ENCODE data around the gene RGMB.

The RGMB gene

DNA sequence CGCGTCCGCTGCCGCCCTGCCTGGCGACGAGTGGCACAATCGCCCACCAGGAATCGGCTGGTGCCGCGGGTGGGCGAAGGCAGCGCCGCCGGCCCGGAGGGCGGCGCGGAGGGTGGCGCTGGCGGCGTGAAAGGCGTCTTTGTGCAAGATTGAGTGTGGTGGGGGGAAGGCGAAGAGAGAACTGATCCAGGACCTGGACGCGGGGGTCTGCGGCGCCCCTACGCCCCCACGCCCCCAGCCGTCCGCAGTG, 4.6 kb upstream of the RGMB start:
- H3K4me3 ChIP-seq (replicated peaks in 1 of 2; ENCODE audit: low read depth in 2 of 2, low read length in 2 of 2), result peak overlapping the region; percentile 72 to 80
- TF ChIP-seq CTCF (IDR thresholded peaks at IDR 0.05; ENCODE audit: low read depth, low read length), result no peak
- DNase-seq (ENCODE audit: low read depth in 2 of 2), result no peak

- peak; percentile 47 to 70 for DNase-seq (ENCODE audit: low read depth in 2 of 2)
- peak; percentile 67 for TF ChIP-seq CTCF (IDR thresholded peaks at IDR 0.05; ENCODE audit: low read depth, low read length)
- H3K4me3 ChIP-seq (replicated peaks in 1 of 2; ENCODE audit: low read depth in 2 of 2, low read length in 2 of 2), result peak overlapping the region; percentile 72 to 80
These were observed 4.1 kb upstream of the RGMB start for GRCh38 chr5:98769210-98769958.

GRCh38 chr5:98769959-98770208, 3.6 kb upstream of the RGMB start:
- H3K4me3 ChIP-seq (replicated peaks in 1 of 2; ENCODE audit: low read depth in 2 of 2, low read length in 2 of 2), result peak overlapping the region; percentile 72 to 80
- TF ChIP-seq CTCF (IDR thresholded peaks at IDR 0.05; ENCODE audit: low read depth, low read length), result no peak
- DNase-seq (ENCODE audit: low read depth in 2 of 2), result no peak

DNA sequence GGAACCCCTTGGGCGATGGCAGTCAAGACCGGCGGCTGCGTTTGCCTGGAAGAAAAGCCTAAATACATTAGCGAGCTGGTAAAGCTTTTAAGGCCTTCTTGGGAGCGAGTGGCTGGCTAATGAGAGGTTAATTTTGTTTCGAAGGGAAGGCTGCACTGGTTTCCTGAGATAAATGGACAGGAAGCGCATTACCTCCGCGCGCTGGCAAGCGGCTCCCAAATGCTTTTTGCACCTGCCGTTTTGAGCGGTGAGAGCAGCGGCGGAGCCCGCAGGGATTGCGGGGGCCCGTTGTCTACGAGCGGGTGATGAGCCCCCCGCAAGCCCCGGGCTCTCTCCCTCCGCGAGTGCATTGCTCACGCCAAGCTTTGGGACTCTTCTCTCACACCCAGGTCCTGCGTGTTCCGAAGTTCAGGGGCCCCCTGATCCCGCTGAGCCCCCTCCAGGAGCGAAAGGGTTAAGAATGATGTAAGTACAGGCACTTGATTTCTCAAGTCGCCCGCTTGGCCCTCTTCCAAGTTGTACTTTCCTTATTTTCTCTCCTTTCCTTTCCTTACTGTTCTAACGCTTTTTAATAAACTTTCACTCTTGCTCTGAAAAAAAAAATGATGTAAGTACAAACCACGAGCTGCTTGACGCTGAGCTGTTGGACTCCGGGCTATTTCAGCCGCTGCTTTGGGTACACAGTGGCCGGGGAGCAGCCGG, 3.1 kb upstream of the RGMB start:
- peak overlapping the region; percentile 72 to 80 for H3K4me3 ChIP-seq (replicated peaks in 1 of 2; ENCODE audit: low read depth in 2 of 2, low read length in 2 of 2)
- peak; percentile 66 to 79 for DNase-seq (ENCODE audit: low read depth in 2 of 2)
- no peak for TF ChIP-seq CTCF (IDR thresholded peaks at IDR 0.05; ENCODE audit: low read depth, low read length)

DNA sequence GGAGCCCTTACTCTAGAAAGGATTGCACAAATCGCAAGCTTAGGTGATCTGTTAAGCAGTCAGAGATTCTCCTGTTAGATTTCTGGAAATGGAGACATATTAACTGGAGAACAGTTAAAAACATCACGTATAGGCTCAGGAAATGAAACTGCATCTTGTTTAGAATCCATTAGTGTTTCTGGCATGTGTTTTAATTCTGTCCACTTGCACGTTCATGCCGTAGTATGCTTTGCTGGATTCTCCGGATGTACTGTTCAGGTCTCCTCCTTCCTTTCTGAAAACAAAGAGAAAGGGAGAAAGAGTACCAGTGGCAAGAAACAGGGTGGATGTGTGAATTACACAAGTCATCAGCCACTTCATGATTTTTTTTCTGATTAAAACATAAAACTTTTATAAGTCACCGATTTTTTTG, 2.5 kb upstream of the RGMB start:
- peak; percentile 36 to 62 for DNase-seq (ENCODE audit: low read depth in 2 of 2)
- H3K4me3 ChIP-seq (replicated peaks in 1 of 2; ENCODE audit: low read depth in 2 of 2, low read length in 2 of 2), result peak overlapping the region; percentile 72 to 80
- no peak for TF ChIP-seq CTCF (IDR thresholded peaks at IDR 0.05; ENCODE audit: low read depth, low read length)

GRCh38 chr5:98771382-98772109, 1.9 kb upstream of the RGMB start:
- H3K4me3 ChIP-seq (replicated peaks in 1 of 2; ENCODE audit: low read depth in 2 of 2, low read length in 2 of 2), result peak overlapping the region; percentile 72 to 80
- peak; percentile 90 for TF ChIP-seq CTCF (IDR thresholded peaks at IDR 0.05; ENCODE audit: low read depth, low read length)
- peak; percentile 92 to 97 for DNase-seq (ENCODE audit: low read depth in 2 of 2)
